Measurements from ENCODE around the gene PXDC1. TPM values are rescaled to one million over a fixed set of nuclear protein-coding genes. Genes with fewer than 3 reads are reported as not detected.

PXDC1 gene
- total RNA-seq, 6 experiments from 2014 or later: 50.5 to 250 (median 97.5) TPM

GRCh38 chr6:3715285-3715684 is 36.2 kb downstream of the PXDC1 start:
- intact Hi-C loops (cut with DNase I): no loop called here
- DNase-seq: no peak

DNA sequence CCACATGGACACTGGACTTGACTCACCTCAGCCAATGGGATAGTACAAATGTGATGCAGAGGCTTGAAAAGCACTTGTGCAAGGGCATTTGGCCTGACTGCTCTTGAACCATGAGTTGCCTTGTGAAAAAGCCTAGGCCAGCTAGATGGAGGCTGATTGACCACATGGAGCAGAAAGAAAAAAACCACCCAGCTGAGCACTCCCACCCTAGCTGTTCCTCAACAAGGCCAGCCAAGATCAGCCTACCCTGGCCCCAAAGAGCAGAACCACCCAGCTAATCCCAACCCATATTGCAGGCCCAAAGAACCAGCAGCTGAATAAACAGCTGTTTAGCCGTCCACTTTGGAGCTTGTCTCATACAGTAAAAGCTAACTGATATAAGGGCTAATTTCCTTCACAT is 36.7 kb downstream of the PXDC1 start:
- Histone ChIP-seq H3K9me3 (no peaks in the 10 kb centered on the region), H3K4me1 (peaks cover 0 to 15% (median 6%) of the 10 kb centered on the region in 4 donors), H3K36me3 (no peaks in the 10 kb centered on the region), H3K27me3 (no peaks in the 10 kb centered on the region), H3K27ac (no peak overlapping the region), H3K4me3 (no peak overlapping the region)
- DNase-seq (no peak), ATAC-seq (no peak)
- TF ChIP-seq, protein P1, sequence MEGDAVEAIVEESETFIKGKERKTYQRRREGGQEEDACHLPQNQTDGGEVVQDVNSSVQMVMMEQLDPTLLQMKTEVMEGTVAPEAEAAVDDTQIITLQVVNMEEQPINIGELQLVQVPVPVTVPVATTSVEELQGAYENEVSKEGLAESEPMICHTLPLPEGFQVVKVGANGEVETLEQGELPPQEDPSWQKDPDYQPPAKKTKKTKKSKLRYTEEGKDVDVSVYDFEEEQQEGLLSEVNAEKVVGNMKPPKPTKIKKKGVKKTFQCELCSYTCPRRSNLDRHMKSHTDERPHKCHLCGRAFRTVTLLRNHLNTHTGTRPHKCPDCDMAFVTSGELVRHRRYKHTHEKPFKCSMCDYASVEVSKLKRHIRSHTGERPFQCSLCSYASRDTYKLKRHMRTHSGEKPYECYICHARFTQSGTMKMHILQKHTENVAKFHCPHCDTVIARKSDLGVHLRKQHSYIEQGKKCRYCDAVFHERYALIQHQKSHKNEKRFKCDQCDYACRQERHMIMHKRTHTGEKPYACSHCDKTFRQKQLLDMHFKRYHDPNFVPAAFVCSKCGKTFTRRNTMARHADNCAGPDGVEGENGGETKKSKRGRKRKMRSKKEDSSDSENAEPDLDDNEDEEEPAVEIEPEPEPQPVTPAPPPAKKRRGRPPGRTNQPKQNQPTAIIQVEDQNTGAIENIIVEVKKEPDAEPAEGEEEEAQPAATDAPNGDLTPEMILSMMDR (IDR thresholded peaks at IDR 0.05): no peak
- no peak for TF ChIP-seq POLR2A (IDR thresholded peaks at IDR 0.05)
- intact Hi-C loops (cut with DNase I): no loop called here
- 70% methylated on average over 1 of the region's 1 CpG for WGBS (ENCODE audit: insufficient coverage, low coverage, low lambda C conversion rate, missing lambda C conversion rate)

More at GRCh38 chr6:3715285-3715684, 36.2 kb downstream of the PXDC1 start:
- no peak for TF ChIP-seq POLR2A (IDR thresholded peaks at IDR 0.05)
- TF ChIP-seq, protein P1 (IDR thresholded peaks at IDR 0.05): no peak
- no peaks in the 10 kb centered on the region for H3K27me3 ChIP-seq
- WGBS (ENCODE audit: insufficient coverage, low coverage, low lambda C conversion rate, missing lambda C conversion rate): 18% methylated on average over 1 of the region's 1 CpG
- peak; percentile 73 to 86 (median 80) for ATAC-seq
- H3K27ac ChIP-seq: no peak overlapping the region
- no peaks in the 10 kb centered on the region for H3K36me3 ChIP-seq
- H3K4me3 ChIP-seq: no peak overlapping the region
- peaks cover 0 to 15% (median 6%) of the 10 kb centered on the region in 4 donors for H3K4me1 ChIP-seq
- H3K9me3 ChIP-seq: no peaks in the 10 kb centered on the region

GRCh38 chr6:3714111-3714510 is 37.4 kb downstream of the PXDC1 start:
- TF ChIP-seq POLR2A (IDR thresholded peaks at IDR 0.05): no peak
- TF ChIP-seq, protein P1 (IDR thresholded peaks at IDR 0.05): no peak
- intact Hi-C loops (cut with DNase I): no loop called here
- H3K4me1 ChIP-seq: peaks cover 0 to 15% (median 6%) of the 10 kb centered on the region in 4 donors
- H3K36me3 ChIP-seq: no peaks in the 10 kb centered on the region
- no peaks in the 10 kb centered on the region for H3K9me3 ChIP-seq
- no peaks in the 10 kb centered on the region for H3K27me3 ChIP-seq
- no peak overlapping the region for H3K4me3 ChIP-seq
- DNase-seq (no peak), ATAC-seq (no peak)
- H3K27ac ChIP-seq: no peak overlapping the region
- WGBS (ENCODE audit: insufficient coverage, low coverage, low lambda C conversion rate, missing lambda C conversion rate): 80% methylated on average over 3 of the region's 4 CpGs

GRCh38 chr6:3712827-3713665 is 38.5 kb downstream of the PXDC1 start:
- Histone ChIP-seq H3K4me1 (peaks cover 0 to 15% (median 6%) of the 10 kb centered on the region in 4 donors), H3K4me3 (no peak overlapping the region), H3K27me3 (no peaks in the 10 kb centered on the region), H3K36me3 (no peaks in the 10 kb centered on the region), H3K27ac (no peak overlapping the region), H3K9me3 (no peaks in the 10 kb centered on the region)
- TF ChIP-seq, protein P1 (IDR thresholded peaks at IDR 0.05): no peak
- TF ChIP-seq POLR2A (IDR thresholded peaks at IDR 0.05): no peak
- 89% methylated on average over 7 of the region's 9 CpGs for WGBS (ENCODE audit: insufficient coverage, low coverage, low lambda C conversion rate, missing lambda C conversion rate)
- intact Hi-C loops (cut with DNase I): no loop called here
- peak in 3 of 4 donors; percentile 16 to 24 (median 17) for ATAC-seq
- DNase-seq: no peak

Data from right lobe of liver (tissue), 6 donors.